A549 (cell line): ENCODE data around the gene DCLK2. TPM values are rescaled to one million over a fixed set of nuclear protein-coding genes. Genes with fewer than 3 reads are reported as not detected.

Experiments
- ATAC-seq, 2 experiments: fragments of 200-7000 bp in 1 of 2; fragments of >200 bp in 1 of 2; cut with Nextera tagmentation in 1 of 2; cut with Tn5 transposase in 1 of 2; 3 replicates each; pipeline versions ENCODE4 v1.8.0 to v1.9.1; 2018 to 2020; ENCODE audit warnings: mild to moderate bottlenecking in 1 of 2, moderate library complexity in 1 of 2
- CTCF ChIA-PET: fragments of 300-600 bp; sonication (Branson Sonifier 250); formaldehyde crosslinking; extraction: SDS; loops from one replicate; lab custom pipeline; 2021; ENCODE audit warnings: antibody characterized with exemption, inconsistent platforms; lab: Yijun Ruan, JAX
- POLR2A ChIA-PET: fragments of 350-600 bp; formaldehyde crosslinking; extraction: SDS; loops from one replicate; lab custom pipeline; 2021; ENCODE audit warnings: antibody characterized with exemption, inconsistent platforms; lab: Yijun Ruan, JAX
- DNase-seq, 2 experiments: peaks; one replicate each; pipeline versions ENCODE4 v3.0.0 to v3.0.0-alpha.2; 2011 to 2016; ENCODE audit warnings: low read depth in 1 of 2, low spot score in 1 of 2
- FAIRE-seq: peaks from 2 replicates; lab custom pipeline; 2011; peaks lifted over from hg19 to GRCh38; lab: Jason Lieb, UNC
- H3K27ac ChIP-seq, 2 experiments: fragments of >200 bp; sonication (Bioruptor Twin); formaldehyde crosslinking; 3 replicates each; pipeline ENCODE4 v1.5.1; 2016 to 2017
- H3K4me1 ChIP-seq: fragments of >200 bp; sonication (Bioruptor Twin); formaldehyde crosslinking; 3 replicates; pipeline ENCODE4 v1.6.1; 2016
- H3K4me2 ChIP-seq: fragments of >200 bp; sonication (Bioruptor Twin); formaldehyde crosslinking; 3 replicates; pipeline ENCODE4 v1.6.1; 2016
- H3K4me3 ChIP-seq: fragments of >200 bp; sonication (Bioruptor Twin); formaldehyde crosslinking; 3 replicates; pipeline ENCODE4 v1.5.1; 2016
- H3K9me3 ChIP-seq: fragments of >200 bp; sonication (Bioruptor Twin); formaldehyde crosslinking; 3 replicates; pipeline ENCODE4 v1.6.1; 2016
- BHLHE40 ChIP-seq: IDR thresholded peaks from 2 replicates; pipeline ENCODE4 v1.6.1; 2012; ENCODE audit warnings: low read depth, low read length, inconsistent platforms
- CBX2 ChIP-seq: fragments of 200-600 bp; sonication (generic); IDR thresholded peaks from 2 replicates; pipeline ENCODE4 v1.6.1; 2016; ENCODE audit warnings: low read depth, mild to moderate bottlenecking, borderline replicate concordance
- CBX8 ChIP-seq: fragments of 200-600 bp; sonication (generic); IDR thresholded peaks from 2 replicates; pipeline ENCODE4 v1.6.1; 2016
- CHD2 ChIP-seq: fragments of 150-350 bp; IDR thresholded peaks from 2 replicates; pipeline ENCODE4 v1.6.1; 2014; ENCODE audit warnings: low read length; ENCODE audit not compliant: partially characterized antibody
- EHF ChIP-seq: fragments of 250-450 bp; sonication (Bioruptor Pico); IDR thresholded peaks from 2 replicates; pipeline ENCODE4 v1.5.0; 2020; ENCODE audit warnings: mild to moderate bottlenecking
- ESRRA ChIP-seq: fragments of 150-350 bp; IDR thresholded peaks from 2 replicates; pipeline ENCODE4 v1.6.1; 2014; ENCODE audit warnings: mild to moderate bottlenecking, low read length, borderline replicate concordance
- FOSL2 ChIP-seq, 2 experiments: fragments of 450-650 bp in 1 of 2; fragments of >200 bp in 1 of 2; sonication (Bioruptor Twin) in 1 of 2; formaldehyde crosslinking; IDR thresholded peaks; 2 replicates each; pipeline versions ENCODE4 v1.5.0 to v1.6.1; 2016 to 2020; ENCODE audit warnings: mild to moderate bottlenecking in 1 of 2, moderate library complexity in 1 of 2
- FOXS1 ChIP-seq: fragments of 250-450 bp; sonication (Bioruptor Pico); IDR thresholded peaks from 2 replicates; pipeline ENCODE4 v1.5.0; 2020; ENCODE audit warnings: mild to moderate bottlenecking, moderate library complexity
- GATA3 ChIP-seq: IDR thresholded peaks from 2 replicates; pipeline ENCODE4 v1.6.1; 2012; ENCODE audit warnings: borderline replicate concordance
- HEYL ChIP-seq: fragments of 250-450 bp; sonication (Bioruptor Pico); IDR thresholded peaks from 2 replicates; pipeline ENCODE4 v1.8.0; 2021; ENCODE audit warnings: mild to moderate bottlenecking, moderate library complexity
- JUN ChIP-seq, 2 experiments: fragments of >200 bp; sonication (Bioruptor Twin); formaldehyde crosslinking; IDR thresholded peaks; 2 replicates in 1 of 2; 3 replicates in 1 of 2; pipeline ENCODE4 v1.6.1; 2016 to 2017
- KDM1A ChIP-seq: fragments of 200-600 bp; sonication (generic); IDR thresholded peaks from 2 replicates; pipeline ENCODE4 v1.6.1; 2016; ENCODE audit warnings: low read depth, mild to moderate bottlenecking
- MAFK ChIP-seq: fragments of 450-650 bp; IDR thresholded peaks from 2 replicates; pipeline ENCODE4 v1.6.1; 2014; ENCODE audit not compliant: partially characterized antibody
- MYC ChIP-seq: IDR thresholded peaks from 2 replicates; pipeline ENCODE4 v1.6.1; 2012; ENCODE audit warnings: mild to moderate bottlenecking, inconsistent platforms, low read length, improper control_type of control experiment, borderline replicate concordance
- NPAS2 ChIP-seq: fragments of 250-450 bp; sonication (Bioruptor Pico); IDR thresholded peaks from 2 replicates; pipeline ENCODE4 v1.8.0; 2022; ENCODE audit warnings: mild to moderate bottlenecking, moderate library complexity, borderline replicate concordance
- POLR2A ChIP-seq: IDR thresholded peaks from 2 replicates; pipeline ENCODE4 v1.6.1; 2012; ENCODE audit warnings: mild to moderate bottlenecking, low read length
- POLR2AphosphoS2 ChIP-seq: conservative IDR thresholded peaks from 2 replicates; pipeline ENCODE4 v1.6.1; 2012; ENCODE audit warnings: low read length, improper control_type of control experiment, inconsistent platforms
- RCOR1 ChIP-seq: fragments of 150-350 bp; IDR thresholded peaks from 2 replicates; pipeline ENCODE4 v1.6.1; 2014; ENCODE audit warnings: antibody characterized with exemption, low read length, low read depth
- RFX5 ChIP-seq: fragments of 450-650 bp; IDR thresholded peaks from 2 replicates; pipeline ENCODE4 v1.7.1; 2014; ENCODE audit warnings: antibody characterized with exemption, mild to moderate bottlenecking, moderate library complexity
- RNF2 ChIP-seq: fragments of 200-600 bp; sonication (generic); IDR thresholded peaks from 2 replicates; pipeline ENCODE4 v1.6.1; 2016; ENCODE audit warnings: low read depth, mild to moderate bottlenecking, antibody characterized with exemption, moderate library complexity, borderline replicate concordance
- SREBF2 ChIP-seq: fragments of 450-650 bp; IDR thresholded peaks from 2 replicates; pipeline ENCODE4 v1.6.1; 2014; ENCODE audit warnings: mild to moderate bottlenecking, moderate library complexity
- TFCP2L1 ChIP-seq: fragments of 250-450 bp; sonication (Bioruptor Pico); IDR thresholded peaks from 2 replicates; pipeline ENCODE4 v1.5.0; 2021; ENCODE audit warnings: mild to moderate bottlenecking
- ZSCAN20 ChIP-seq: fragments of 250-450 bp; sonication (Bioruptor Pico); IDR thresholded peaks from 2 replicates; pipeline ENCODE4 v1.8.0; 2022; ENCODE audit warnings: mild to moderate bottlenecking, moderate library complexity
- WGBS: methylation state at CpG from one replicate; pipeline ENCODE4 v1.1.6; 2017; ENCODE audit errors: missing lambda C conversion rate; 5-methylcytosine and 5-hydroxymethylcytosine counted together
- polyA plus RNA-seq, 4 experiments: library from polyadenylated mRNA; depleted of rRNA in 3 of 4; stranded (reverse); fragments of >200 nt; fragmentation: RNase III in 1 of 4; extraction: RNeasy Plus Mini Kit Qiagen cat#74134 plus additional on column Dnase treatment in 1 of 4; gene quantifications; 2 replicates in 3 of 4; 3 replicates in 1 of 4; pipeline ENCODE4 v1.2.3, GENCODE V29; 2011 to 2017
- TF ChIP-seq, protein P1 (sequence below): IDR thresholded peaks from 2 replicates; pipeline ENCODE4 v1.6.1; 2012; ENCODE audit warnings: low read depth, borderline replicate concordance
- TF ChIP-seq, protein P2 (sequence below): fragments of 250-450 bp; sonication (Bioruptor Pico); IDR thresholded peaks from 2 replicates; pipeline ENCODE4 v1.5.0; 2021; ENCODE audit warnings: mild to moderate bottlenecking, moderate library complexity, borderline replicate concordance
- TF ChIP-seq, protein P3 (sequence below): IDR thresholded peaks from 2 replicates; pipeline ENCODE4 v1.6.1; 2012
- TF ChIP-seq, protein P4 (sequence below): fragments of 150-350 bp; IDR thresholded peaks from 2 replicates; pipeline ENCODE4 v1.6.1; 2014; ENCODE audit warnings: low read depth, mild to moderate bottlenecking, low read length
- TF ChIP-seq, protein P5 (sequence below): fragments of 450-650 bp; IDR thresholded peaks from 2 replicates; pipeline ENCODE4 v1.6.1; 2014; ENCODE audit warnings: antibody characterized with exemption

The DCLK2 gene
- polyA plus RNA-seq, 2 of the 4 experiments (the other 2 are of a cell fraction): 8.1 to 11.6 TPM

DNA sequence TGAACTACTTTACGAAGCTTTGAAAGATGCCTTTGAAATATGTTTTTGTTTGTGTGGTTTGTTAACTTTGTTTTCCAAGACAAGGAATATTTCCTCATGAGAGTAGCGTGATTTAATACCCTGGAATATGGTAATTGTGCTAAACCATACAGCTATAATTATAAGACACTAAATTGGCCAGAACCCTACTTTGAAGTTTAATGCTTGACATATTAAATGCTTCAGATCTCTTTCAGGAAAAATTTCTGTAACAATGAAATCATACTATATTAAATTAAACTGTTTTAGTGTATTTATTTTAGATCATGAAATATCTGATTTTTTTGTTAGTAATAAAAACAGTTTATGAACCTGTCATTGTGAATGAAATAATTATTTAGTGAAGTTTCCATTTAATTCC, 63.5 kb downstream of the DCLK2 start (continued):
- no peak for TF ChIP-seq POLR2AphosphoS2
- TF ChIP-seq, protein P1, sequence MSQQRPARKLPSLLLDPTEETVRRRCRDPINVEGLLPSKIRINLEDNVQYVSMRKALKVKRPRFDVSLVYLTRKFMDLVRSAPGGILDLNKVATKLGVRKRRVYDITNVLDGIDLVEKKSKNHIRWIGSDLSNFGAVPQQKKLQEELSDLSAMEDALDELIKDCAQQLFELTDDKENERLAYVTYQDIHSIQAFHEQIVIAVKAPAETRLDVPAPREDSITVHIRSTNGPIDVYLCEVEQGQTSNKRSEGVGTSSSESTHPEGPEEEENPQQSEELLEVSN: no peak
- no peak for TF ChIP-seq BHLHE40

DNA sequence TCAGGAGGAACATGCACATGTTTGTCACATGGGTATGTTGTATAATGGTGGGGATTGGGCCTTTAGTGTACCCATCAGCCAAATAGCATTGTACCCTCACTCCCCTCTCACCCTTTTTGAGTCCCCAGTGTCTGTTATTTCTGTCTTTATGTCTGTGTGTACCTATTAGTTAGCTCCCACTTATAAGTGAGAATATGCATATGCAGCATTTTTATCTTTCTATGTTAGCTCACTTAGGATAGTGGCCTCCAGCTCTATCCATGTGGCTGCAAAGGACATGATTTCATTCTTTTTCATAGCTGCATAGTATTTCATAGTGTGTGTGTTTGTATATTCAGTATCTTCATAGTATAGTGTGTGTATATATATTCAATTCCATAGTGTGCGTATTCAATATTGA, 64.6 kb downstream of the DCLK2 start:
- DNase-seq (no peak), ATAC-seq (no peak), FAIRE-seq (no peak)
- TF ChIP-seq MAFK (peak; percentile 81), CBX8 (no peak)
- CTCF ChIA-PET: interaction anchor here (0.6 to 1.2 kb wide), 4 partner anchors 66 to 133 kb away, joined by 3 to 5 read pairs (median 4); no protein-coding TSS in a partner anchor
- 100% methylated on average over 1 of the region's 1 CpG for WGBS
- Histone ChIP-seq H3K4me1 (peaks cover 59% of the 10 kb centered on the region), H3K4me3 (no peak overlapping the region), H3K27ac (peak overlapping the region in 1 of 2 experiments; percentile 51; a peak in 2 of 6 replicates), H3K4me2 (no peak overlapping the region), H3K9me3 (peaks cover 9% of the 10 kb centered on the region; the same call in 2 of the 3 replicates)
- POLR2A ChIA-PET: no interaction called here

DNA sequence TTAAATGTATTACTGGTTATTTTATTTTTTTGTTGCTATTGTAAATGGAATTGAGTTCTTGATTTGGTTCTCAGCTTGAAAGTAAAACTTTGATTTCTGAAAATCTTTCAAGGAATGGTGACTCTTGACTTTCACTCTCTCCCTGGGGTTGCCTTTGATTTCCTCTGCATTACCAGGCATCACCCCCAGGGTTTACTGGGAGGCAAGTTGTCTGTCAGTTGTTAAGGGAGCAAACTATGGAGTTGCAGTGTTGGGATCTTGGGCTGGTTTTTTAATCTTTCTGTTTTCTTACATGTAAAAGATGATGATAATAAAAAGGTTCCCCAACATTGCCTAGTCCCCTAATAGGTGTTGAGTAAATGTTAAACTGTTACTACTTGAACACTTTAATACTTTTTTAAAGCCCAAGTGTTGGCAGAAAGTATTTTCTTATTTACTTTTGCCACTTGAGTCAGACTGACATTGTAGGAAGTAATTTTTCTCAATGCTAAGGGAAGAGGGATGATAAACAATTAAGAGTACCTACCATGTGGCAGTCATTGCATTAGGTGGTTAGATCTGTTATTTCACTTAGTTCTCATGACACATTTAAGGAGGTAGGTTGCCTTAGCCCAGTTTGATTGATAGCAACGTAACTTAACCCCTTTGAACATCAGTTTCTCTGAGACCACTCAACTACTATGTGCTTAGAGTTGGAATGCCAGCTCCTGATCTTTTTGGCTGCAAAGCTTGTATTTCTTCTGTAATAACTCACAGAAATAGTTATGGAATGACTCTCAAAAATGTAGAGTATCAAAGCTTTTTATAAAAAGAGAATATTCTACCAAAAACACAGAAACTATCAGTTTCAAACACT, 67.1 kb downstream of the DCLK2 start:
- peak in 1 of 2 experiments; percentile 34 for DNase-seq

DNA sequence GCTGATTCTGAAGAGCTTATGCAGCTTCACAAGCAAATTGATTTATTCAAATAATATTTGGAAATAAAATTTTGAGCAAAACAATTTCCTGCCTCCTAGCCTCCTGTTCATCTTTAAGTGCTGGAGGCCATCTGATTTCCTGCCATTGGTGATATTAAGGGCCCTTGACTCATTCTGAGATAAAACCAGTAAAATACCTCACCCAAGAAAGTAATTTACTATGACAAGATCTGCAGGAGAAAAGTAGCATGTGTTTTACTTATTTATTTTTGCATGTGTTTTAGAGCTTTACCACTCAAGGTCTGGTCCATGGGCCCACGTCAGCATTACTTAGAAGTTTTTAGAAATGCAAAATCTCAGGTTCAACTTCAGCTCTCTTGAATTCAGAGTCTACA, 67.7 kb downstream of the DCLK2 start:
- peak overlapping the region; percentile 59 for H3K4me2 ChIP-seq
- H3K27ac ChIP-seq: peak overlapping the region in 1 of 2 experiments; percentile 71; a peak in 5 of 6 replicates
- no peak for DNase-seq
- ChIA-PET CTCF (interaction anchor here (0.8 kb wide), 1 partner anchor 19 kb away, joined by 3 read pairs; no protein-coding TSS in a partner anchor), POLR2A (no interaction called here)
- peaks cover 54% of the 10 kb centered on the region for H3K4me1 ChIP-seq
- H3K4me3 ChIP-seq: no peak overlapping the region
- 92% methylated on average over 1 of the region's 1 CpG for WGBS
- ATAC-seq: no peak
- no peak for FAIRE-seq
- H3K9me3 ChIP-seq: peaks cover 9% of the 10 kb centered on the region; the same call in 2 of the 3 replicates
- TF ChIP-seq TFCP2L1 (CRISPR knock-in tag): no peak
- TF ChIP-seq, protein P2, sequence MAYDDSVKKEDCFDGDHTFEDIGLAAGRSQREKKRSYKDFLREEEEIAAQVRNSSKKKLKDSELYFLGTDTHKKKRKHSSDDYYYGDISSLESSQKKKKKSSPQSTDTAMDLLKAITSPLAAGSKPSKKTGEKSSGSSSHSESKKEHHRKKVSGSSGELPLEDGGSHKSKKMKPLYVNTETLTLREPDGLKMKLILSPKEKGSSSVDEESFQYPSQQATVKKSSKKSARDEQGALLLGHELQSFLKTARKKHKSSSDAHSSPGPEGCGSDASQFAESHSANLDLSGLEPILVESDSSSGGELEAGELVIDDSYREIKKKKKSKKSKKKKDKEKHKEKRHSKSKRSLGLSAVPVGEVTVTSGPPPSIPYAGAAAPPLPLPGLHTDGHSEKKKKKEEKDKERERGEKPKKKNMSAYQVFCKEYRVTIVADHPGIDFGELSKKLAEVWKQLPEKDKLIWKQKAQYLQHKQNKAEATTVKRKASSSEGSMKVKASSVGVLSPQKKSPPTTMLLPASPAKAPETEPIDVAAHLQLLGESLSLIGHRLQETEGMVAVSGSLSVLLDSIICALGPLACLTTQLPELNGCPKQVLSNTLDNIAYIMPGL (CRISPR knock-in tag): no peak
- TF ChIP-seq CBX2: no peak
- no peak for TF ChIP-seq NPAS2 (CRISPR knock-in tag)
- no peak for TF ChIP-seq KDM1A
- no peak for TF ChIP-seq CBX8
- no peak for TF ChIP-seq POLR2AphosphoS2
- no peak for TF ChIP-seq ZSCAN20
- TF ChIP-seq ESRRA: no peak
- TF ChIP-seq, protein P3, sequence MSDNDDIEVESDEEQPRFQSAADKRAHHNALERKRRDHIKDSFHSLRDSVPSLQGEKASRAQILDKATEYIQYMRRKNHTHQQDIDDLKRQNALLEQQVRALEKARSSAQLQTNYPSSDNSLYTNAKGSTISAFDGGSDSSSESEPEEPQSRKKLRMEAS: no peak
- TF ChIP-seq RNF2: no peak
- no peak for TF ChIP-seq MYC
- no peak for TF ChIP-seq FOSL2 (IDR thresholded peaks at IDR 0.05)
- no peak for TF ChIP-seq FOSL2 (CRISPR knock-in tag; IDR thresholded peaks at IDR 0.05)
- no peak for TF ChIP-seq CHD2
- no peak for TF ChIP-seq RCOR1
- no peak for TF ChIP-seq JUN (IDR thresholded peaks at IDR 0.05)
- TF ChIP-seq, protein P4, sequence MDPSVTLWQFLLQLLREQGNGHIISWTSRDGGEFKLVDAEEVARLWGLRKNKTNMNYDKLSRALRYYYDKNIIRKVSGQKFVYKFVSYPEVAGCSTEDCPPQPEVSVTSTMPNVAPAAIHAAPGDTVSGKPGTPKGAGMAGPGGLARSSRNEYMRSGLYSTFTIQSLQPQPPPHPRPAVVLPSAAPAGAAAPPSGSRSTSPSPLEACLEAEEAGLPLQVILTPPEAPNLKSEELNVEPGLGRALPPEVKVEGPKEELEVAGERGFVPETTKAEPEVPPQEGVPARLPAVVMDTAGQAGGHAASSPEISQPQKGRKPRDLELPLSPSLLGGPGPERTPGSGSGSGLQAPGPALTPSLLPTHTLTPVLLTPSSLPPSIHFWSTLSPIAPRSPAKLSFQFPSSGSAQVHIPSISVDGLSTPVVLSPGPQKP: no peak
- no peak for TF ChIP-seq BHLHE40
- TF ChIP-seq RFX5: no peak

More for the DNA sequence above, 67.1 kb downstream of the DCLK2 start:
- peak overlapping the region; percentile 59 for H3K4me2 ChIP-seq
- peak; percentile 55 to 77; a peak in 3 of 6 replicates for ATAC-seq
- ChIA-PET POLR2A (no interaction called here), CTCF (interaction anchor here (0.8 kb wide), 1 partner anchor 20 kb away, joined by 3 read pairs; no protein-coding TSS in a partner anchor)
- peaks cover 55% of the 10 kb centered on the region for H3K4me1 ChIP-seq
- peak overlapping the region; percentile 7 to 71; a peak in 5 of 6 replicates for H3K27ac ChIP-seq
- no peak for FAIRE-seq
- TF ChIP-seq POLR2A: no peak
- TF ChIP-seq EHF (CRISPR knock-in tag): no peak
- no peak for TF ChIP-seq GATA3
- TF ChIP-seq SREBF2: no peak
- TF ChIP-seq FOXS1: no peak
- TF ChIP-seq, protein P5, sequence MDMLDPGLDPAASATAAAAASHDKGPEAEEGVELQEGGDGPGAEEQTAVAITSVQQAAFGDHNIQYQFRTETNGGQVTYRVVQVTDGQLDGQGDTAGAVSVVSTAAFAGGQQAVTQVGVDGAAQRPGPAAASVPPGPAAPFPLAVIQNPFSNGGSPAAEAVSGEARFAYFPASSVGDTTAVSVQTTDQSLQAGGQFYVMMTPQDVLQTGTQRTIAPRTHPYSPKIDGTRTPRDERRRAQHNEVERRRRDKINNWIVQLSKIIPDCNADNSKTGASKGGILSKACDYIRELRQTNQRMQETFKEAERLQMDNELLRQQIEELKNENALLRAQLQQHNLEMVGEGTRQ: no peak
- no peak for TF ChIP-seq HEYL (CRISPR knock-in tag)
- TF ChIP-seq TFCP2L1 (CRISPR knock-in tag): no peak
- peaks cover 9% of the 10 kb centered on the region; the same call in 2 of the 3 replicates for H3K9me3 ChIP-seq
- H3K4me3 ChIP-seq: no peak overlapping the region
- 31% methylated on average over 1 of the region's 1 CpG for WGBS
